HEK293T (cell line): ENCODE measurements around the gene SLC8A1.

Experiments used
- ARNT ChIP-seq: fragments of 450-650 bp; IDR thresholded peaks from 2 replicates; pipeline ENCODE4 v1.6.1; 2017; ENCODE audit warnings: mild to moderate bottlenecking
- BHLHE40 ChIP-seq: fragments of 450-650 bp; IDR thresholded peaks from 2 replicates; pipeline ENCODE4 v1.6.1; 2016; ENCODE audit warnings: mild to moderate bottlenecking, moderate library complexity, borderline replicate concordance
- CTBP1 ChIP-seq: fragments of 450-650 bp; IDR thresholded peaks from 2 replicates; pipeline ENCODE4 v1.6.1; 2016; ENCODE audit warnings: borderline replicate concordance
- ELF4 ChIP-seq: fragments of 450-650 bp; IDR thresholded peaks from 2 replicates; pipeline ENCODE4 v1.6.1; 2017; ENCODE audit warnings: antibody characterized with exemption
- FOXA1 ChIP-seq: fragments of 450-650 bp; IDR thresholded peaks from 2 replicates; pipeline ENCODE4 v1.6.1; 2016; ENCODE audit warnings: mild to moderate bottlenecking
- FOXK2 ChIP-seq: fragments of 450-650 bp; IDR thresholded peaks from 2 replicates; pipeline ENCODE4 v1.6.1; 2016; ENCODE audit warnings: mild to moderate bottlenecking
- FOXM1 ChIP-seq: fragments of 450-650 bp; IDR thresholded peaks from 2 replicates; pipeline ENCODE4 v1.6.1; 2017; ENCODE audit warnings: mild to moderate bottlenecking, borderline replicate concordance
- HDGF ChIP-seq: fragments of 450-650 bp; IDR thresholded peaks from 2 replicates; pipeline ENCODE4 v1.6.1; 2017; ENCODE audit warnings: antibody characterized with exemption, borderline replicate concordance
- NFRKB ChIP-seq: fragments of 450-650 bp; IDR thresholded peaks from 2 replicates; pipeline ENCODE4 v1.6.1; 2016; ENCODE audit warnings: mild to moderate bottlenecking, moderate library complexity
- SP1 ChIP-seq: fragments of 450-650 bp; IDR thresholded peaks from 2 replicates; pipeline ENCODE4 v1.6.1; 2017
- SUZ12 ChIP-seq: fragments of 450-650 bp; IDR thresholded peaks from 2 replicates; pipeline ENCODE4 v1.6.1; 2016; ENCODE audit warnings: mild to moderate bottlenecking
- TARDBP ChIP-seq: fragments of 450-650 bp; IDR thresholded peaks from 2 replicates; pipeline ENCODE4 v1.6.1; 2016

- no peak for TF ChIP-seq FOXK2
- no peak for TF ChIP-seq SP1
- no peak for TF ChIP-seq TARDBP
- TF ChIP-seq BHLHE40, result no peak
- no peak for TF ChIP-seq SUZ12
- no peak for TF ChIP-seq HDGF
- TF ChIP-seq ARNT, result no peak
- no peak for TF ChIP-seq FOXM1
- no peak for TF ChIP-seq FOXA1
- no peak for TF ChIP-seq ELF4
- TF ChIP-seq CTBP1, result no peak
- no peak for TF ChIP-seq NFRKB
These were observed 16.3 kb downstream of the SLC8A1 start for GRCh38 chr2:40435426-40436092.
